GM23338 (cell line): Measurements from ENCODE around the gene RBPJL. TPM values are rescaled to one million over a fixed set of nuclear protein-coding genes. Genes with fewer than 3 reads are reported as not detected.
A peak's percentile ranks its signal among the peaks of the same experiment; 100 is the strongest.
"Not testable (repeated sequence)": the region's sequence is repeated elsewhere in the genome, so short reads cannot be mapped to it uniquely, and the experiment has no call there.

Source experiments
- ATAC-seq: fragments of 200-7000 bp; cut with Tn5 transposase; 3 replicates; pipeline ENCODE4 v1.9.1; 2020
- DNase-seq: peaks from one replicate; pipeline ENCODE4 v3.0.0-alpha.2; 2015; ENCODE audit warnings: low spot score
- H2AFZ ChIP-seq: fragments of 200-600 bp; sonication (generic); 2 replicates; pipeline ENCODE4 v1.8.0; 2016; ENCODE audit warnings: antibody characterized with exemption, mild to moderate bottlenecking, moderate library complexity
- H3F3A ChIP-seq: fragments of 200-600 bp; sonication (generic); replicated peaks from 2 replicates; pipeline ENCODE4 v1.8.0; 2017; ENCODE audit warnings: antibody characterized with exemption, mixed run types, low read depth
- H3K27ac ChIP-seq: fragments of 200-600 bp; sonication (generic); 2 replicates; pipeline ENCODE4 v1.6.1; 2016; ENCODE audit warnings: low read depth
- H3K27me3 ChIP-seq: fragments of 200-600 bp; sonication (generic); 2 replicates; pipeline ENCODE4 v1.8.0; 2016; ENCODE audit warnings: mild to moderate bottlenecking, mixed run types, moderate library complexity; ENCODE audit not compliant: insufficient read depth
- H3K36me3 ChIP-seq: fragments of 200-600 bp; sonication (generic); 2 replicates; pipeline ENCODE4 v1.8.0; 2016; ENCODE audit warnings: mild to moderate bottlenecking; ENCODE audit not compliant: insufficient read depth
- H3K4me1 ChIP-seq: fragments of 200-600 bp; sonication (generic); 2 replicates; pipeline ENCODE4 v1.8.0; 2016; ENCODE audit warnings: mild to moderate bottlenecking, moderate library complexity; ENCODE audit not compliant: insufficient read depth
- H3K4me2 ChIP-seq: fragments of 200-600 bp; sonication (generic); 2 replicates; pipeline ENCODE4 v1.7.1; 2017; ENCODE audit warnings: mixed run types
- H3K4me3 ChIP-seq: fragments of 200-600 bp; sonication (generic); 2 replicates; pipeline ENCODE4 v1.6.1; 2016; ENCODE audit warnings: mixed run types
- H3K79me2 ChIP-seq: fragments of 200-600 bp; sonication (generic); replicated peaks from 2 replicates; pipeline ENCODE4 v1.8.0; 2017; ENCODE audit warnings: mild to moderate bottlenecking; ENCODE audit not compliant: insufficient read depth
- H3K9me2 ChIP-seq: fragments of 200-600 bp; sonication (generic); 2 replicates; pipeline ENCODE4 v1.8.0; 2017; ENCODE audit not compliant: insufficient read depth
- H4K20me1 ChIP-seq: fragments of 200-600 bp; sonication (generic); replicated peaks from 2 replicates; pipeline ENCODE4 v1.8.0; 2017; ENCODE audit warnings: mild to moderate bottlenecking; ENCODE audit not compliant: insufficient read depth
- H3K27ac Mint-ChIP-seq: 2 replicates; pipeline ENCODE4 v1.8.0; 2020; ENCODE audit warnings: inconsistent platforms, mild to moderate bottlenecking, moderate library complexity, mixed read lengths
- H3K27me3 Mint-ChIP-seq: 3 replicates; pipeline ENCODE4 v1.8.0; 2022; ENCODE audit warnings: low read depth, mild to moderate bottlenecking, moderate library complexity, mixed read lengths, inconsistent platforms; ENCODE audit not compliant: insufficient read depth, poor library complexity
- H3K36me3 Mint-ChIP-seq: 3 replicates; pipeline ENCODE4 v1.8.0; 2021; ENCODE audit warnings: low read depth, mild to moderate bottlenecking, inconsistent platforms, moderate library complexity, mixed read lengths
- H3K4me1 Mint-ChIP-seq: 3 replicates; pipeline ENCODE4 v1.8.0; 2020; ENCODE audit warnings: mild to moderate bottlenecking, inconsistent platforms, mixed read lengths
- H3K4me3 Mint-ChIP-seq: 3 replicates; pipeline ENCODE4 v1.8.0; 2021; ENCODE audit warnings: moderate library complexity, mild to moderate bottlenecking, inconsistent platforms, mixed read lengths
- H3K9me3 Mint-ChIP-seq: 3 replicates; pipeline ENCODE4 v1.8.0; 2020; ENCODE audit warnings: moderate library complexity, mild to moderate bottlenecking, inconsistent platforms, mixed read lengths
- CREB1 ChIP-seq: fragments of 250-450 bp; sonication (Bioruptor Pico); IDR thresholded peaks from 2 replicates; pipeline ENCODE4 v1.5.0; 2020; ENCODE audit warnings: low read depth, mild to moderate bottlenecking, moderate library complexity
- CTCF ChIP-seq, 2 experiments: fragments of 200-600 bp in 1 of 2; sonication (generic) in 1 of 2; conservative IDR thresholded peaks; 2 replicates each; pipeline versions ENCODE4 v1.5.1 to v1.6.1; 2016 to 2017; ENCODE audit warnings: antibody characterized with exemption in 2 of 2, low read depth in 2 of 2, mild to moderate bottlenecking in 2 of 2, moderate library complexity in 1 of 2
- ETS1 ChIP-seq: IDR thresholded peaks from 2 replicates; pipeline ENCODE4 v1.6.1; 2016; ENCODE audit warnings: antibody characterized with exemption
- EZH2 ChIP-seq: fragments of 200-600 bp; sonication (generic); IDR thresholded peaks from one replicate; pipeline ENCODE4 v1.8.0; 2017; ENCODE audit warnings: antibody characterized with exemption, mild to moderate bottlenecking, low read depth; ENCODE audit not compliant: unreplicated experiment
- JUNB ChIP-seq: IDR thresholded peaks from one replicate; pipeline ENCODE4 v1.6.1; 2016; ENCODE audit warnings: antibody characterized with exemption; ENCODE audit not compliant: unreplicated experiment
- NANOG ChIP-seq: IDR thresholded peaks from 2 replicates; pipeline ENCODE4 v1.6.1; 2016; ENCODE audit warnings: antibody characterized with exemption, borderline replicate concordance
- POLR2AphosphoS5 ChIP-seq: IDR thresholded peaks from 2 replicates; pipeline ENCODE4 v1.6.1; 2016; ENCODE audit warnings: antibody characterized with exemption, low read depth
- REST ChIP-seq: IDR thresholded peaks from one replicate; pipeline ENCODE4 v1.6.1; 2018; ENCODE audit warnings: antibody characterized with exemption; ENCODE audit not compliant: unreplicated experiment
- ZNF114 ChIP-seq: fragments of 250-450 bp; sonication (Bioruptor Pico); IDR thresholded peaks from 2 replicates; pipeline ENCODE4 v1.5.0; 2020; ENCODE audit warnings: mild to moderate bottlenecking, moderate library complexity
- polyA plus RNA-seq: library from polyadenylated mRNA; unstranded; fragments of >200 nt; fragmentation: Nextera tagmentation; extraction: Ambion mirVana; gene quantifications from 2 replicates; pipeline ENCODE4 v1.2.1, GENCODE V29; 2016
- total RNA-seq: library from RNA; depleted of rRNA; stranded (reverse); fragments of >200 nt; shearing (Covaris generic); gene quantifications from 2 replicates; pipeline ENCODE4 v1.2.3, GENCODE V29; 2014

The RBPJL gene
- total and polyA plus RNA-seq, 2 experiments from 2014 or later: 0.44 to 0.66 TPM

GRCh38 chr20:45347936-45348778 lies 41.5 kb downstream of the RBPJL start, which contains the start of gene SDC4:
Gene SDC4 (minus strand): TSS chr20:45348424. CDS start chr20:45348384, 40 bp downstream.
- Histone ChIP-seq H2AFZ (peak within 1 kb of the TSS; percentile 97), H3K36me3 (no peaks in the 10 kb centered on the region), H3F3A (0 out of 2 replicates have a peak, but pooled peaks cover 5% of the 10 kb centered on the region), H3K27me3 (peaks cover 9% of the 10 kb centered on the region; the same call in 1 of the 2 replicates), H4K20me1 (no peaks in the 10 kb centered on the region), H3K79me2 (peaks cover 47% of the 10 kb centered on the region), H3K27ac (no peak within 1 kb of the TSS), H3K4me1 (peaks cover 45% of the 10 kb centered on the region), H3K4me2 (peak within 1 kb of the TSS; percentile 98), H3K4me3 (peak within 1 kb of the TSS; percentile 92), H3K9me2 (no peaks in the 10 kb centered on the region)
- Mint-ChIP-seq H3K36me3 (no peaks in the 10 kb centered on the region), H3K4me1 (peaks cover 45% of the 10 kb centered on the region), H3K27ac (peak within 1 kb of the TSS; percentile 23; the same call in 1 of the 2 replicates), H3K27me3 (peaks cover 13% of the 10 kb centered on the region), H3K9me3 (no peaks in the 10 kb centered on the region), H3K4me3 (peak within 1 kb of the TSS; percentile 91)
- ATAC-seq: peak; percentile 80
- DNase-seq: peak; percentile 69
- TF ChIP-seq CTCF (conservative IDR thresholded peaks at IDR 0.05; ENCODE audit: low read depth in 2 of 2) (no peak), POLR2AphosphoS5 (peak; percentile 96)

- H3K27me3 Mint-ChIP-seq: peaks cover 10% of the 10 kb centered on the region
- peaks cover 9% of the 10 kb centered on the region; the same call in 1 of the 2 replicates for H3K27me3 ChIP-seq
- H2AFZ ChIP-seq: peak overlapping the region; percentile 66; the same call in 1 of the 2 replicates
Observed at GRCh38 chr20:45350217-45350616, 43.6 kb downstream of the RBPJL start.

GRCh38 chr20:45350795-45351194 lies 44.2 kb downstream of the RBPJL start:
- not testable (repeated sequence) for H3K9me3 Mint-ChIP-seq

More at GRCh38 chr20:45350217-45350616, 43.6 kb downstream of the RBPJL start:
- H3K27ac ChIP-seq: no peak overlapping the region
- Mint-ChIP-seq H3K9me3 (no peaks in the 10 kb centered on the region), H3K4me3 (no peak overlapping the region), H3K4me1 (peaks cover 37% of the 10 kb centered on the region), H3K27ac (no peak overlapping the region), H3K36me3 (no peaks in the 10 kb centered on the region)
- ATAC-seq: no peak
- no peaks in the 10 kb centered on the region for H3F3A ChIP-seq
- no peaks in the 10 kb centered on the region for H3K36me3 ChIP-seq
- H3K4me1 ChIP-seq: peaks cover 24% of the 10 kb centered on the region
- TF ChIP-seq ETS1 (no peak), CREB1 (CRISPR knock-in tag) (no peak), POLR2AphosphoS5 (no peak), JUNB (no peak), NANOG (no peak), ZNF114 (CRISPR knock-in tag) (no peak), REST (no peak), EZH2 (no peak)
- H3K79me2 ChIP-seq: peaks cover 26% of the 10 kb centered on the region
- no peak for DNase-seq
- no peak overlapping the region for H3K4me2 ChIP-seq
- H3K9me2 ChIP-seq: no peaks in the 10 kb centered on the region
- no peaks in the 10 kb centered on the region for H4K20me1 ChIP-seq
- H3K4me3 ChIP-seq: no peak overlapping the region

More at GRCh38 chr20:45350795-45351194, 44.2 kb downstream of the RBPJL start:
- H3K9me2 ChIP-seq, H3K27me3 ChIP-seq, H3K4me2 ChIP-seq, H3K4me3 Mint-ChIP-seq, H3K36me3 Mint-ChIP-seq, H3K27ac Mint-ChIP-seq, H3K36me3 ChIP-seq, H3K4me3 ChIP-seq, H4K20me1 ChIP-seq, H3F3A ChIP-seq, DNase-seq, H3K27ac ChIP-seq, H3K27me3 Mint-ChIP-seq, H2AFZ ChIP-seq, ATAC-seq: not testable (repeated sequence)
- peaks cover 31% of the 10 kb centered on the region for H3K4me1 Mint-ChIP-seq
- H3K4me1 ChIP-seq: peaks cover 18% of the 10 kb centered on the region
- H3K79me2 ChIP-seq: peaks cover 21% of the 10 kb centered on the region
